Measurements from ENCODE around the gene CNTNAP4.

GRCh38 chr16:76246587-76246986 is 30.6 kb upstream of the CNTNAP4 start:
- no peak for TF ChIP-seq CTCF (optimal IDR thresholded peaks at IDR 0.05 in 1 of 3, IDR thresholded peaks at IDR 0.05 in 1 of 3, conservative IDR thresholded peaks at IDR 0.05 in 1 of 3; ENCODE audit: extremely low read depth in 1 of 3, insufficient read depth in 2 of 3, low read length in 3 of 3)
- TF ChIP-seq EZH2 (IDR thresholded peaks at IDR 0.05; ENCODE audit: low read length): no peak

Data from keratinocyte (primary cell).